SU-DHL-6 (cell line): ENCODE data around the gene THAP7.

Experiments
- H2AFZ ChIP-seq: fragments of 200-600 bp; sonication (generic); 2 replicates; pipeline ENCODE4 v1.6.1; 2014; ENCODE audit warnings: low read depth, mild to moderate bottlenecking, moderate library complexity, mixed read lengths, antibody characterized with exemption, low read length; ENCODE audit not compliant: severe bottlenecking
- H3F3A ChIP-seq: fragments of 200-600 bp; shearing (Covaris generic); 2 replicates; pipeline ENCODE4 v1.6.0; 2016; ENCODE audit warnings: antibody characterized with exemption, mild to moderate bottlenecking; ENCODE audit not compliant: insufficient read depth
- H3K27ac ChIP-seq: fragments of 200-600 bp; sonication (generic); 2 replicates; pipeline ENCODE4 v1.5.1; 2016; ENCODE audit warnings: low read depth, mild to moderate bottlenecking, low read length, moderate library complexity, mixed read lengths
- H3K27me3 ChIP-seq: fragments of 200-600 bp; sonication (generic), shearing (Covaris generic); 2 replicates; pipeline ENCODE4 v1.6.0; 2014; ENCODE audit warnings: mild to moderate bottlenecking, low read length
- H3K36me3 ChIP-seq: fragments of 200-600 bp; sonication (generic); 2 replicates; pipeline ENCODE4 v1.6.1; 2014; ENCODE audit warnings: mild to moderate bottlenecking, low read length, mixed read lengths
- H3K4me2 ChIP-seq: fragments of 300-600, 200-600 bp; shearing (Covaris generic), sonication (generic); 2 replicates; pipeline ENCODE4 v1.6.0; 2014; ENCODE audit warnings: low read length, low read depth, mild to moderate bottlenecking; ENCODE audit not compliant: poor library complexity, severe bottlenecking
- H3K4me3 ChIP-seq: fragments of 200-600 bp; sonication (generic); 2 replicates; pipeline ENCODE4 v1.5.1; 2014; ENCODE audit warnings: antibody characterized with exemption, low read length, mild to moderate bottlenecking, mixed read lengths; ENCODE audit not compliant: insufficient read depth, poor library complexity, severe bottlenecking
- H3K79me2 ChIP-seq: fragments of 200-600 bp; sonication (generic); 2 replicates; pipeline ENCODE4 v1.6.1; 2014; ENCODE audit warnings: mild to moderate bottlenecking, low read length, moderate library complexity; ENCODE audit not compliant: insufficient read depth
- H3K9ac ChIP-seq: fragments of 200-600 bp; sonication (generic); 2 replicates; pipeline ENCODE4 v1.7.0; 2014; ENCODE audit warnings: mild to moderate bottlenecking, low read length
- H3K9me2 ChIP-seq: fragments of 200-600 bp; sonication (generic); replicated peaks from 2 replicates; pipeline ENCODE4 v1.6.1; 2014; ENCODE audit warnings: low read length; ENCODE audit not compliant: insufficient read depth
- H3K9me3 ChIP-seq: fragments of 200-600 bp; sonication (generic); 2 replicates; pipeline ENCODE4 v1.6.1; 2014; ENCODE audit warnings: low read length, mixed read lengths; ENCODE audit not compliant: insufficient read depth
- H4K20me1 ChIP-seq: fragments of 200-600 bp; sonication (generic); 2 replicates; pipeline ENCODE4 v1.6.1; 2014; ENCODE audit warnings: low read depth, mild to moderate bottlenecking, antibody characterized with exemption, low read length, moderate library complexity, mixed read lengths
- EZH2phosphoT487 ChIP-seq: fragments of 200-600 bp; sonication (generic), shearing (Covaris generic); conservative IDR thresholded peaks from 2 replicates; pipeline ENCODE4 v1.6.1; 2018; ENCODE audit warnings: mild to moderate bottlenecking, antibody characterized with exemption, low read length, moderate library complexity, mixed read lengths
- TF ChIP-seq, protein P1 (sequence below): fragments of 200-600 bp; sonication (generic); IDR thresholded peaks from one replicate; pipeline ENCODE4 v1.5.1; 2017; ENCODE audit warnings: antibody characterized with exemption, mild to moderate bottlenecking, low read length, moderate library complexity; ENCODE audit not compliant: insufficient read depth, poor library complexity, severe bottlenecking

Gene THAP7

DNA sequence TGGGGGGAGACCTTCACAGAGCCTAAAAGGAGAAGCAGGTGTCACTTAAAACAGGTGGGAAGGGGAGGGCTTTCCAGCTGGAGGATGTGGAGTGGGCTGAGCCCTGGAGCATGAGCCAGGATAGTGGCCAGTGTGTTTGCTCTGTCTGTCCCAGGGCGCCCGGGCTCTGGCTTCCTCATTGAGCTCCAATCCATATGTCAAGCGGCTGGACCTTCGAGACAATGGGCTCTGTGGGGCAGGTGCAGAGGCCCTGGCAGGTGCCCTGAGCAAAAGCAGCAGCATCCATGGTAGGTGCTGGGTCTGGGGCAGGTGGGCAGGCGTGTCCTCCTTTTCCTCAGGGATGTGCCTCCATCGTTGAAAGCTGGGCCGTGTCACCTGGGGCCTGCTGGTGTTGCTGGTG, 45.8 kb upstream of the THAP7 start:
- Histone ChIP-seq H3K4me2 (no peak overlapping the region), H3F3A (no peaks in the 10 kb centered on the region), H3K36me3 (no peaks in the 10 kb centered on the region), H3K27ac (no peak overlapping the region), H3K9me3 (no peaks in the 10 kb centered on the region), H4K20me1 (no peaks in the 10 kb centered on the region), H3K9me2 (no peaks in the 10 kb centered on the region), H3K4me3 (no peak overlapping the region), H3K27me3 (no peaks in the 10 kb centered on the region), H2AFZ (no peak overlapping the region), H3K79me2 (no peaks in the 10 kb centered on the region), H3K9ac (no peak overlapping the region)
- TF ChIP-seq EZH2phosphoT487 = no peak
- TF ChIP-seq, protein P1, sequence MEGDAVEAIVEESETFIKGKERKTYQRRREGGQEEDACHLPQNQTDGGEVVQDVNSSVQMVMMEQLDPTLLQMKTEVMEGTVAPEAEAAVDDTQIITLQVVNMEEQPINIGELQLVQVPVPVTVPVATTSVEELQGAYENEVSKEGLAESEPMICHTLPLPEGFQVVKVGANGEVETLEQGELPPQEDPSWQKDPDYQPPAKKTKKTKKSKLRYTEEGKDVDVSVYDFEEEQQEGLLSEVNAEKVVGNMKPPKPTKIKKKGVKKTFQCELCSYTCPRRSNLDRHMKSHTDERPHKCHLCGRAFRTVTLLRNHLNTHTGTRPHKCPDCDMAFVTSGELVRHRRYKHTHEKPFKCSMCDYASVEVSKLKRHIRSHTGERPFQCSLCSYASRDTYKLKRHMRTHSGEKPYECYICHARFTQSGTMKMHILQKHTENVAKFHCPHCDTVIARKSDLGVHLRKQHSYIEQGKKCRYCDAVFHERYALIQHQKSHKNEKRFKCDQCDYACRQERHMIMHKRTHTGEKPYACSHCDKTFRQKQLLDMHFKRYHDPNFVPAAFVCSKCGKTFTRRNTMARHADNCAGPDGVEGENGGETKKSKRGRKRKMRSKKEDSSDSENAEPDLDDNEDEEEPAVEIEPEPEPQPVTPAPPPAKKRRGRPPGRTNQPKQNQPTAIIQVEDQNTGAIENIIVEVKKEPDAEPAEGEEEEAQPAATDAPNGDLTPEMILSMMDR = no peak

DNA sequence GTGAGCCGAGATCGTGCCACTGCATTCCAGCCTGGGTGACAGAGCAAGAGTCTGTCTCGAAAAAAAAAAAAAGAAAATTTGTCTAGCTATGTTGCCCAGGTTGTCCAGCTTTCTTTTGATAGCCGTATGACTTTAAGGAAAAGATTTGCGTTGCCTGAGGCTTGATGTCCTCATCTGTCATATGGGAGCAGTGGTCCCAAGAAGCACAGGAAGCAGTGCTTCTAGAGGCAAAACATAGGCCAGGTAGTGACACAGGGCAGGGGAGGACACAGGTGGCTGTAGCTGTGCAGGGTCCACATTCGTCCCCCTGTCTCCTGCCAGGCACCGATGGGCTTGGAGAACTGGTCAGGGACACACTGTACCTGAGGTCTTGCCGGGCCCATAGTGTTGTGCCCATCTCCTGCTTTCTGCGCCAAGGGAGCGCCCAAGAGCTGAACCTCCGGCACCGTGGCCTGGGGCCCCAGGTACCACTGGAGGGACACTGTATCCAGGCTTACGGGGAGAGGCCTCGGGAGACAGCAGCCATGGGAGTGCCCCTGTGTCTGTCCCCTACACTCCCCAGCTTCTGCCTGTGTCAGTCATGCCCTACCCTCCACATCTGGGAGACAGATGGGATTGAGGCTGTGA, 45.2 kb upstream of the THAP7 start:
- H3K79me2 ChIP-seq = no peaks in the 10 kb centered on the region
- no peaks in the 10 kb centered on the region for H3K9me2 ChIP-seq
- H3K9ac ChIP-seq = no peak overlapping the region
- no peaks in the 10 kb centered on the region for H3K27me3 ChIP-seq
- H4K20me1 ChIP-seq = no peaks in the 10 kb centered on the region
- H3K9me3 ChIP-seq = no peaks in the 10 kb centered on the region
- no peak overlapping the region for H3K4me3 ChIP-seq
- H3F3A ChIP-seq = no peaks in the 10 kb centered on the region
- H3K36me3 ChIP-seq = no peaks in the 10 kb centered on the region
- no peak for TF ChIP-seq EZH2phosphoT487
- H3K27ac ChIP-seq = no peak overlapping the region
- no peak overlapping the region for H2AFZ ChIP-seq
- H3K4me2 ChIP-seq = no peak overlapping the region

DNA sequence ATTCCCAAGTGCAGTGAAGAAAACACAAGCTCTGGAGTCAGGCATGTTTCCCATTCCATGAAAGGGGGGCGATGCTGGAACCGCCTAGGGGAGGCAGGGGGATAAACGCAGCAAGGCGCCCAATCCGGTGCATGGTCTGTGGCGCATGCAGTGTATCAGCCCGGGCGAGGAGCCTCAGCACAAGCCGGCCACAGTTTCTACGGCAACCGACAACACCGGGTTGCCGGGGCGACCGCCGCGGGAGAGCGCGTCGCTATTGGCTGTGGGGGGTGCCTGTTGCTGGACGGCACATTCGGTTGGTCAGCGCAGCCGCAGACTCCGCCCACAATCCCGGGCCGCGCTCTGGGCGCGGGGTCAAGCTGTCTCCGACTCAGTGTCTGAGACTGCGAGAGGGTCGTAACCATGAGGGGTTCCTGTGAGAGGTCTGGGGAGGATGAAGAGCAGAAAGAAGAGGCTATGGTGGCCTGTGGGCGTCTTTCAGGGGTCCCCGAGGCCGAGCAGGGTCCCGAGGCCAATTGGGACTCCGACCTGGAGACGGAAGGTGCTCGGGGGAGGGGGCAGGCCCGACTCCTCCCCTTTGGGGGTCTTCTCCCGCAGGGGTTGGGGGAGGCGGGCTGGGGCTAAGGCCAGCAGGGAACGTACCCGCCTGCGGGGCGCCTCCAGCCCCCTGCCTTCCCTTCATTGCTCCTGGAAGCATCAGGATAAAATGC, 43.8 kb upstream of the THAP7 start, which contains the start of gene LRRC74B:
TSS of gene LRRC74B (plus strand) at position 362 of the 710 bp plus-strand sequence. CDS start at position 403, 41 bp downstream.
- H3K9ac ChIP-seq = no peak within 1 kb of the TSS
- H3K9me2 ChIP-seq = no peaks in the 10 kb centered on the region
- no peaks in the 10 kb centered on the region for H3K79me2 ChIP-seq
- no peaks in the 10 kb centered on the region for H4K20me1 ChIP-seq
- no peak within 1 kb of the TSS for H3K27ac ChIP-seq
- TF ChIP-seq, protein P1 = no peak
- no peak for TF ChIP-seq EZH2phosphoT487
- no peaks in the 10 kb centered on the region for H3K27me3 ChIP-seq
- H3K4me3 ChIP-seq = no peak within 1 kb of the TSS
- no peaks in the 10 kb centered on the region for H3F3A ChIP-seq
- no peaks in the 10 kb centered on the region for H3K9me3 ChIP-seq
- no peaks in the 10 kb centered on the region for H3K36me3 ChIP-seq
- peak within 1 kb of the TSS; percentile 25 for H3K4me2 ChIP-seq
- no peak within 1 kb of the TSS for H2AFZ ChIP-seq
